ENCODE measurements around the gene PDE4DIP.
"Not testable (repeated sequence)": the region's sequence is repeated elsewhere in the genome, so short reads cannot be mapped to it uniquely, and the experiment has no call there.

PDE4DIP gene

GRCh38 chr1:148844220-148844619 lies at the start of gene PDE4DIP:
Gene PDE4DIP, plus strand, starts transcription at chr1:148844428. Its CDS starts 347 bp downstream, at chr1:148844775.
- DNase-seq = not testable (repeated sequence)

- DNase-seq = not testable (repeated sequence)
Observed at GRCh38 chr1:148808268-148808928, 35.8 kb upstream of the PDE4DIP start.

GRCh38 chr1:148808929-148809283 lies 35.3 kb upstream of the PDE4DIP start:
- not testable (repeated sequence) for DNase-seq

- DNase-seq = not testable (repeated sequence)
Observed at GRCh38 chr1:148822180-148822579, 22.0 kb upstream of the PDE4DIP start.

GRCh38 chr1:148823822-148824221 lies 20.4 kb upstream of the PDE4DIP start:
- DNase-seq = not testable (repeated sequence)

- DNase-seq = not testable (repeated sequence)
Observed at GRCh38 chr1:148825029-148825428, 19.2 kb upstream of the PDE4DIP start.

GRCh38 chr1:148828531-148828930 lies 15.7 kb upstream of the PDE4DIP start:
- not testable (repeated sequence) for DNase-seq

- DNase-seq = not testable (repeated sequence)
Observed at GRCh38 chr1:148828962-148829361, 15.3 kb upstream of the PDE4DIP start.

GRCh38 chr1:148829365-148829764 lies 14.9 kb upstream of the PDE4DIP start:
- DNase-seq = not testable (repeated sequence)

- not testable (repeated sequence) for DNase-seq
Observed at GRCh38 chr1:148841262-148841661, 3.0 kb upstream of the PDE4DIP start.

GRCh38 chr1:148844651-148845050 lies 423 bp downstream of the PDE4DIP start:
- DNase-seq = not testable (repeated sequence)

GRCh38 chr1:148845068-148845467 lies 840 bp downstream of the PDE4DIP start:
- not testable (repeated sequence) for DNase-seq

GRCh38 chr1:148850347-148850746 lies 6.1 kb downstream of the PDE4DIP start:
- not testable (repeated sequence) for DNase-seq

- DNase-seq = not testable (repeated sequence)
Observed at GRCh38 chr1:148850840-148851239, 6.6 kb downstream of the PDE4DIP start.

GRCh38 chr1:148851684-148852083 lies 7.5 kb downstream of the PDE4DIP start:
- not testable (repeated sequence) for DNase-seq

GRCh38 chr1:148853363-148853762 lies 9.1 kb downstream of the PDE4DIP start:
- DNase-seq = not testable (repeated sequence)

- not testable (repeated sequence) for DNase-seq
Observed at GRCh38 chr1:148854063-148854462, 9.8 kb downstream of the PDE4DIP start.

GRCh38 chr1:148855367-148855766 lies 11.1 kb downstream of the PDE4DIP start:
- not testable (repeated sequence) for DNase-seq

GRCh38 chr1:148860049-148860448 lies 15.8 kb downstream of the PDE4DIP start:
- not testable (repeated sequence) for DNase-seq

GRCh38 chr1:148860579-148861259 lies 16.5 kb downstream of the PDE4DIP start:
- DNase-seq = not testable (repeated sequence)

GRCh38 chr1:148862590-148862989 lies 18.4 kb downstream of the PDE4DIP start:
- DNase-seq = not testable (repeated sequence)

- not testable (repeated sequence) for DNase-seq
Observed at GRCh38 chr1:148868924-148869633, 24.9 kb downstream of the PDE4DIP start.

GRCh38 chr1:148869634-148869961 lies 25.4 kb downstream of the PDE4DIP start:
- not testable (repeated sequence) for DNase-seq
